Right atrium auricular region (tissue), 2 donors: Measurements from ENCODE around the gene HOXB3. TPM values are rescaled to one million over a fixed set of nuclear protein-coding genes. Genes with fewer than 3 reads are reported as not detected.
"Not testable (repeated sequence)": the region's sequence is repeated elsewhere in the genome, so short reads cannot be mapped to it uniquely, and the experiment has no call there.

ENCODE experiments used
- DNase-seq: peaks from one replicate; pipeline ENCODE4 v3.0.0-alpha.2; 2019; ENCODE audit warnings: low spot score
- H3K27ac ChIP-seq, 2 donors: fragments of 200-600 bp; sonication (generic); 1 replicate in 1 of 2; 2 replicates in 1 of 2; pipeline ENCODE4 v1.5.1; 2016 to 2019
- H3K27me3 ChIP-seq, 2 donors: fragments of 200-600 bp; sonication (generic); one replicate each; pipeline versions ENCODE4 v1.5.1 to v1.6.0; 2017 to 2019
- H3K36me3 ChIP-seq: fragments of 200-600 bp; sonication (generic); one replicate; pipeline ENCODE4 v1.5.1; 2016
- H3K4me1 ChIP-seq, 2 donors: fragments of 200-600 bp; sonication (generic); one replicate each; pipeline versions ENCODE4 v1.5.1 to v1.6.0; 2017 to 2019
- H3K4me3 ChIP-seq, 2 donors: fragments of 200-600 bp; sonication (generic); 1 replicate in 1 of 2; 2 replicates in 1 of 2; pipeline ENCODE4 v1.5.1; 2017 to 2019; ENCODE audit warnings: mild to moderate bottlenecking in 1 of 2, moderate library complexity in 1 of 2
- H3K9me3 ChIP-seq, 2 donors: fragments of 200-600 bp; sonication (generic); one replicate each; pipeline ENCODE4 v1.5.1; 2019
- CTCF ChIP-seq, 2 donors: fragments of 200-600 bp; sonication (generic); IDR thresholded peaks; one replicate each; pipeline ENCODE4 v1.5.1; 2019; ENCODE audit warnings: antibody characterized with exemption in 2 of 2
- total RNA-seq, 2 donors: library from RNA; depleted of rRNA; stranded (reverse); fragments of >200 nt; gene quantifications; one replicate each; pipeline ENCODE4 v1.1.0, GENCODE V29; 2016

Gene HOXB3
- total RNA-seq, 2 donors from 2014 or later = 0.82 to 1.2 TPM

DNA sequence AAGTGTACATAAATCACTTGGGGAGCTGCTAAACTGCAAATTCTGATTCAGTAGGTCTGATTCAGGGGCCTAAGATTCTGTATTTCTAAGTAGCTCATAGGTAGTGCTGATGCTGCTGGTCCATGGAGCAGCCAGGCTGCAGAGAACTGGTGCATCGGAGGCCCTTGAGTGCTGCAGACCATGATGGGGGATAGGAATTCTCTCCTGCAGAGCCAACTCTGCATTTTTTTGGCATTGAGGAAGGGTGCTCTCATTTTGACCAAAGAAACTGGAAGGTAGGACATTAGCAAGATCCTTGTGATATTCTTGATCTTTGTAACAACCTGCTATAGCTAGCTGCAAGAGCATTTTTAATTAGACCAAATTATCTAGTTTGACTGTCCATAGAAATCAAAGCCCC is 49.8 kb downstream of the HOXB3 start:
- no peak for DNase-seq
- Histone ChIP-seq H3K27ac (no peak overlapping the region), H3K27me3 (peaks cover 3 to 10% of the 10 kb centered on the region in 2 donors), H3K4me1 (peaks cover 0 to 24% of the 10 kb centered on the region in 2 donors), H3K9me3 (no peaks in the 10 kb centered on the region), H3K4me3 (no peak overlapping the region), H3K36me3 (no peaks in the 10 kb centered on the region)
- TF ChIP-seq CTCF (IDR thresholded peaks at IDR 0.05) = no peak

GRCh38 chr17:48539177-48539576 is 50.9 kb downstream of the HOXB3 start:
- no peak for TF ChIP-seq CTCF (IDR thresholded peaks at IDR 0.05)
- Histone ChIP-seq H3K9me3 (no peaks in the 10 kb centered on the region), H3K27me3 (peaks cover 3 to 4% of the 10 kb centered on the region in 2 donors), H3K36me3 (no peaks in the 10 kb centered on the region), H3K4me1 (peaks cover 0 to 19% of the 10 kb centered on the region in 2 donors), H3K4me3 (no peak overlapping the region), H3K27ac (no peak overlapping the region)
- no peak for DNase-seq

- H3K36me3 ChIP-seq = no peaks in the 10 kb centered on the region
- H3K27me3 ChIP-seq = peaks cover 0 to 3% of the 10 kb centered on the region in 2 donors
- H3K4me3 ChIP-seq = no peak overlapping the region
- no peak for TF ChIP-seq CTCF (IDR thresholded peaks at IDR 0.05)
- DNase-seq = no peak
- peaks cover 0 to 9% of the 10 kb centered on the region in 2 donors for H3K4me1 ChIP-seq
- no peaks in the 10 kb centered on the region for H3K9me3 ChIP-seq
- no peak overlapping the region for H3K27ac ChIP-seq
Observed at GRCh38 chr17:48537316-48537715, 52.7 kb downstream of the HOXB3 start.

- DNase-seq, H3K4me3 ChIP-seq, H3K4me1 ChIP-seq, H3K36me3 ChIP-seq, H3K27ac ChIP-seq, H3K9me3 ChIP-seq, H3K27me3 ChIP-seq: not testable (repeated sequence)
Observed at GRCh38 chr17:48535793-48536559, 54.1 kb downstream of the HOXB3 start.

GRCh38 chr17:48532261-48532660 is 57.8 kb downstream of the HOXB3 start:
- DNase-seq = no peak
- Histone ChIP-seq H3K36me3 (no peaks in the 10 kb centered on the region), H3K27me3 (no peaks in the 10 kb centered on the region), H3K4me1 (peaks cover 0 to under 1% of the 10 kb centered on the region in 2 donors), H3K4me3 (no peak overlapping the region), H3K27ac (no peak overlapping the region), H3K9me3 (no peaks in the 10 kb centered on the region)
- no peak for TF ChIP-seq CTCF (IDR thresholded peaks at IDR 0.05)

DNA sequence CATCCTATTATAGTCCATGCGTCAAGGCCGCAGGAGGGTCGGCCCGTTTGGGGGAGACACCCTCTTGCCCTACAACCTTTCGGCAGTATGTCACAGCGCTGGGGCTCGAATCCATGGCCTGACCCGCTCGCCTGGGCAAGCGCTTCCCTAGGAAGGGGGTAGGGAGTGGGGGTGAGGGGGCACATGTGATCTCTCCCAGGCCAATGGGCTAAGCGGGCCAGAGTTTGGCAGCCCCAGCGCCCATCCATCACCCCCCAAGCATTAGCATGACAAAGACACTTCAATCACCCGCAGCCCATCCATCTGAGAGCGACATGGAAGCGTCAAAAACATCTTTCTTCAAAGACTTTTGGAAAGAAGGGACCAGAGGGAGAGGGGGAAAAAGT is 59.2 kb downstream of the HOXB3 start, which contains the start of gene HOXB1:
Gene HOXB1 (minus strand): TSS at position 125 of the 386 bp plus-strand sequence. CDS start 107 bp downstream, at position 18.
- no peak for TF ChIP-seq CTCF (IDR thresholded peaks at IDR 0.05)
- no peak for DNase-seq
- H3K27ac ChIP-seq = no peak within 1 kb of the TSS
- no peaks in the 10 kb centered on the region for H3K36me3 ChIP-seq
- H3K9me3 ChIP-seq = no peaks in the 10 kb centered on the region
- no peak within 1 kb of the TSS for H3K4me3 ChIP-seq
- H3K27me3 ChIP-seq = peaks cover 0 to 10% of the 10 kb centered on the region in 2 donors
- H3K4me1 ChIP-seq = peaks cover 0 to 6% of the 10 kb centered on the region in 2 donors
